Liver (tissue), 3 donors: ENCODE data around the gene OSBP2.

Experiments used
- FOXA1 ChIP-seq: IDR thresholded peaks from 2 replicates; pipeline ENCODE4 v1.6.1; 2016; ENCODE audit warnings: antibody characterized with exemption
- HNF4A ChIP-seq, 2 donors: conservative IDR thresholded peaks; 2 replicates each; pipeline ENCODE4 v1.6.1; 2016; ENCODE audit warnings: antibody characterized with exemption in 2 of 2, mild to moderate bottlenecking in 2 of 2
- JUND ChIP-seq, 2 donors: IDR thresholded peaks; 2 replicates each; pipeline ENCODE4 v1.6.1; 2016; ENCODE audit warnings: antibody characterized with exemption in 2 of 2
- RAD21 ChIP-seq, 2 donors: IDR thresholded peaks; 2 replicates each; pipeline ENCODE4 v1.6.1; 2016; ENCODE audit warnings: antibody characterized with exemption in 2 of 2, mild to moderate bottlenecking in 2 of 2
- RXRA ChIP-seq, 2 donors: IDR thresholded peaks; 2 replicates each; pipeline ENCODE4 v1.6.1; 2017 to 2018; ENCODE audit warnings: antibody characterized with exemption in 2 of 2, mild to moderate bottlenecking in 1 of 2
- SP1 ChIP-seq: IDR thresholded peaks from 2 replicates; pipeline ENCODE4 v1.6.1; 2018; ENCODE audit warnings: antibody characterized with exemption, mild to moderate bottlenecking
- TAF1 ChIP-seq: conservative IDR thresholded peaks from 2 replicates; pipeline ENCODE4 v1.6.1; 2016; ENCODE audit warnings: antibody characterized with exemption, mild to moderate bottlenecking
- YY1 ChIP-seq: IDR thresholded peaks from 2 replicates; pipeline ENCODE4 v1.6.1; 2016; ENCODE audit warnings: antibody characterized with exemption, mild to moderate bottlenecking
- TF ChIP-seq, protein P1 (sequence below): fragments of 150-350 bp; IDR thresholded peaks from 2 replicates; pipeline ENCODE4 v1.5.1; 2017; ENCODE audit warnings: improper control_type of control experiment, low read depth, low read length; ENCODE audit not compliant: missing input control
- TF ChIP-seq, protein P2 (sequence below): IDR thresholded peaks from 2 replicates; pipeline ENCODE4 v1.6.1; 2016; ENCODE audit warnings: antibody characterized with exemption, mild to moderate bottlenecking
- TF ChIP-seq, protein P3 (sequence below): IDR thresholded peaks from 2 replicates; pipeline ENCODE4 v1.6.1; 2016; ENCODE audit warnings: antibody characterized with exemption
- donor health status: healthy.
- donor health status: healthy.

DNA sequence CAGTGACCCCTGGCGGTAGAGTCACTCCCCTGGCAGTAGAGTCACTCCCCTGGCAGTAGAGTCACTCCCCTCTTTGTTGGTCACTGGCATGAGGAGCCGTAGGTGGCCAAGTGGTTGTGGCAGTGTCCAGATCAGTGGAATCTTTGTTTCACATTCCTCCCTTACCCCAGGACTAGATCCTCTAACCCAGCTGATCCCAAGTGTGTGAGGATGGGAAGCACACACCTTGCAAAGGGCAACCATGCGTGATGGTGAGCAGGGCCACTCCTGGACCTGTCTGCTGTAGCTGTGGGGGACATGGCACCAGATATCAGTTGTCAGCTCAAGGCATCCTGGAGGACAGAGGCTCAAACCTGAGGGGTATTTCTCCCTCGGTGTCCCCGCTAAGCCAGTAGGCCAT lies 37.8 kb downstream of the OSBP2 start:
- TF ChIP-seq, protein P1, sequence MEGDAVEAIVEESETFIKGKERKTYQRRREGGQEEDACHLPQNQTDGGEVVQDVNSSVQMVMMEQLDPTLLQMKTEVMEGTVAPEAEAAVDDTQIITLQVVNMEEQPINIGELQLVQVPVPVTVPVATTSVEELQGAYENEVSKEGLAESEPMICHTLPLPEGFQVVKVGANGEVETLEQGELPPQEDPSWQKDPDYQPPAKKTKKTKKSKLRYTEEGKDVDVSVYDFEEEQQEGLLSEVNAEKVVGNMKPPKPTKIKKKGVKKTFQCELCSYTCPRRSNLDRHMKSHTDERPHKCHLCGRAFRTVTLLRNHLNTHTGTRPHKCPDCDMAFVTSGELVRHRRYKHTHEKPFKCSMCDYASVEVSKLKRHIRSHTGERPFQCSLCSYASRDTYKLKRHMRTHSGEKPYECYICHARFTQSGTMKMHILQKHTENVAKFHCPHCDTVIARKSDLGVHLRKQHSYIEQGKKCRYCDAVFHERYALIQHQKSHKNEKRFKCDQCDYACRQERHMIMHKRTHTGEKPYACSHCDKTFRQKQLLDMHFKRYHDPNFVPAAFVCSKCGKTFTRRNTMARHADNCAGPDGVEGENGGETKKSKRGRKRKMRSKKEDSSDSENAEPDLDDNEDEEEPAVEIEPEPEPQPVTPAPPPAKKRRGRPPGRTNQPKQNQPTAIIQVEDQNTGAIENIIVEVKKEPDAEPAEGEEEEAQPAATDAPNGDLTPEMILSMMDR: no peak
- TF ChIP-seq RAD21 (IDR thresholded peaks at IDR 0.05) (no peak), TAF1 (no peak), YY1 (no peak), RXRA (IDR thresholded peaks at IDR 0.05) (no peak), FOXA1 (no peak), JUND (IDR thresholded peaks at IDR 0.05) (no peak), SP1 (no peak), HNF4A (conservative IDR thresholded peaks at IDR 0.05) (no peak)
- TF ChIP-seq, protein P2, sequence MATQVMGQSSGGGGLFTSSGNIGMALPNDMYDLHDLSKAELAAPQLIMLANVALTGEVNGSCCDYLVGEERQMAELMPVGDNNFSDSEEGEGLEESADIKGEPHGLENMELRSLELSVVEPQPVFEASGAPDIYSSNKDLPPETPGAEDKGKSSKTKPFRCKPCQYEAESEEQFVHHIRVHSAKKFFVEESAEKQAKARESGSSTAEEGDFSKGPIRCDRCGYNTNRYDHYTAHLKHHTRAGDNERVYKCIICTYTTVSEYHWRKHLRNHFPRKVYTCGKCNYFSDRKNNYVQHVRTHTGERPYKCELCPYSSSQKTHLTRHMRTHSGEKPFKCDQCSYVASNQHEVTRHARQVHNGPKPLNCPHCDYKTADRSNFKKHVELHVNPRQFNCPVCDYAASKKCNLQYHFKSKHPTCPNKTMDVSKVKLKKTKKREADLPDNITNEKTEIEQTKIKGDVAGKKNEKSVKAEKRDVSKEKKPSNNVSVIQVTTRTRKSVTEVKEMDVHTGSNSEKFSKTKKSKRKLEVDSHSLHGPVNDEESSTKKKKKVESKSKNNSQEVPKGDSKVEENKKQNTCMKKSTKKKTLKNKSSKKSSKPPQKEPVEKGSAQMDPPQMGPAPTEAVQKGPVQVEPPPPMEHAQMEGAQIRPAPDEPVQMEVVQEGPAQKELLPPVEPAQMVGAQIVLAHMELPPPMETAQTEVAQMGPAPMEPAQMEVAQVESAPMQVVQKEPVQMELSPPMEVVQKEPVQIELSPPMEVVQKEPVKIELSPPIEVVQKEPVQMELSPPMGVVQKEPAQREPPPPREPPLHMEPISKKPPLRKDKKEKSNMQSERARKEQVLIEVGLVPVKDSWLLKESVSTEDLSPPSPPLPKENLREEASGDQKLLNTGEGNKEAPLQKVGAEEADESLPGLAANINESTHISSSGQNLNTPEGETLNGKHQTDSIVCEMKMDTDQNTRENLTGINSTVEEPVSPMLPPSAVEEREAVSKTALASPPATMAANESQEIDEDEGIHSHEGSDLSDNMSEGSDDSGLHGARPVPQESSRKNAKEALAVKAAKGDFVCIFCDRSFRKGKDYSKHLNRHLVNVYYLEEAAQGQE: no peak
- TF ChIP-seq, protein P3, sequence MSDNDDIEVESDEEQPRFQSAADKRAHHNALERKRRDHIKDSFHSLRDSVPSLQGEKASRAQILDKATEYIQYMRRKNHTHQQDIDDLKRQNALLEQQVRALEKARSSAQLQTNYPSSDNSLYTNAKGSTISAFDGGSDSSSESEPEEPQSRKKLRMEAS: no peak
